Measurements from ENCODE around the gene SDCCAG8. TPM values are rescaled to one million over a fixed set of nuclear protein-coding genes. Genes with fewer than 3 reads are reported as not detected.

The SDCCAG8 gene
- total RNA-seq, 1 donor from 2014 or later = 41.2 TPM

DNA sequence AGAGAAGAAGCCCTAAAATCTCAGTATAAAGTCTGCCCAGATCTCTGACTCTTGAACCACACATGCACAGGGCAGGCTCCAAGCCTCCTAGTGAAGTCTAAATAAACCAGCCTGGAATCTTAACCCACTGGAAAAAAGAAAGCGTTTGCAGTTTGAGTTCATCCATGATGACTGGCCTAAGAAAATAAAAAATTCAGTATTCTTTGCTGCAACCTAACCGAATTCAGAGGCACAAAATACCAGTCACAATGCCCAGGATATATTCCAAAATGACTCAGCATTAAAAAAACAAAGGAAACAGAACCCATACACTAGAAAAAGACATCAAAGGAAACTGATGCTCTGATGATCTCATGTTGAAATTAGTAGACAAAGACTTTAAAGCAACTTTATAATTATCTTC, 269.2 kb downstream of the SDCCAG8 start:
- TF ChIP-seq, protein P1, sequence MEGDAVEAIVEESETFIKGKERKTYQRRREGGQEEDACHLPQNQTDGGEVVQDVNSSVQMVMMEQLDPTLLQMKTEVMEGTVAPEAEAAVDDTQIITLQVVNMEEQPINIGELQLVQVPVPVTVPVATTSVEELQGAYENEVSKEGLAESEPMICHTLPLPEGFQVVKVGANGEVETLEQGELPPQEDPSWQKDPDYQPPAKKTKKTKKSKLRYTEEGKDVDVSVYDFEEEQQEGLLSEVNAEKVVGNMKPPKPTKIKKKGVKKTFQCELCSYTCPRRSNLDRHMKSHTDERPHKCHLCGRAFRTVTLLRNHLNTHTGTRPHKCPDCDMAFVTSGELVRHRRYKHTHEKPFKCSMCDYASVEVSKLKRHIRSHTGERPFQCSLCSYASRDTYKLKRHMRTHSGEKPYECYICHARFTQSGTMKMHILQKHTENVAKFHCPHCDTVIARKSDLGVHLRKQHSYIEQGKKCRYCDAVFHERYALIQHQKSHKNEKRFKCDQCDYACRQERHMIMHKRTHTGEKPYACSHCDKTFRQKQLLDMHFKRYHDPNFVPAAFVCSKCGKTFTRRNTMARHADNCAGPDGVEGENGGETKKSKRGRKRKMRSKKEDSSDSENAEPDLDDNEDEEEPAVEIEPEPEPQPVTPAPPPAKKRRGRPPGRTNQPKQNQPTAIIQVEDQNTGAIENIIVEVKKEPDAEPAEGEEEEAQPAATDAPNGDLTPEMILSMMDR (IDR thresholded peaks at IDR 0.05) = no peak
- Mint-ChIP-seq H3K27me3 (no peaks in the 10 kb centered on the region), H3K4me3 (no peak overlapping the region), H3K9me3 (peaks cover 7% of the 10 kb centered on the region), H3K27ac (no peak overlapping the region), H3K4me1 (no peaks in the 10 kb centered on the region), H3K36me3 (ENCODE audit: low read depth) (peaks cover 5% of the 10 kb centered on the region)
- intact Hi-C loops (cut with micrococcal nuclease) = no loop called here
- ATAC-seq (ENCODE audit: low read depth) (no peak), DNase-seq (no peak)
- ChIA-PET POLR2A (no interaction called here), CTCF (no interaction called here)

DNA sequence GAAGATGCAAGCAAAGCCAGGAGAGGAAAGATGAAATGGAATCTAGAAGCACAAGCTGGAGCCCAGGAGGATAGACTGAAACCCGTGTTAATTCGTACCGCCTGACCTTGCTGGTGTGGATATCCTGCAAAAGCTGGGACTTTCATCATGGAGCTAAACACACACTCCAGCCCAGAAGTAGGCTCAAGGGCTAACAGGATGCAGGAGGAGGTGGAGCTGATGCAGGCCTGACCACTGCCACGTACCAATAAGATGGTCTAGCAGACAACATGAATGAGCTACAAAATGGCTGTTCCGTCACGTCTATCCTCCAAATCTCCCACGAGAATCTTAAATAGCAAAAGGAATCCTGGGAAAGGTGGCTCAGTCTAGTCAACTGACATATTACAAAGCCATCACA, 270.3 kb downstream of the SDCCAG8 start:
- Mint-ChIP-seq H3K27me3 (no peaks in the 10 kb centered on the region), H3K36me3 (ENCODE audit: low read depth) (peaks cover 4% of the 10 kb centered on the region), H3K4me3 (no peak overlapping the region), H3K4me1 (no peaks in the 10 kb centered on the region), H3K27ac (no peak overlapping the region), H3K9me3 (peaks cover 7% of the 10 kb centered on the region)
- ChIA-PET POLR2A (interaction anchor here (0.6 kb wide), 1 partner anchor 37 kb away, joined by 4 read pairs; no protein-coding TSS in a partner anchor), CTCF (no interaction called here)
- TF ChIP-seq, protein P1 (IDR thresholded peaks at IDR 0.05) = no peak
- ATAC-seq (ENCODE audit: low read depth) (no peak), DNase-seq (no peak)
- intact Hi-C loops (cut with micrococcal nuclease) = no loop called here

DNA sequence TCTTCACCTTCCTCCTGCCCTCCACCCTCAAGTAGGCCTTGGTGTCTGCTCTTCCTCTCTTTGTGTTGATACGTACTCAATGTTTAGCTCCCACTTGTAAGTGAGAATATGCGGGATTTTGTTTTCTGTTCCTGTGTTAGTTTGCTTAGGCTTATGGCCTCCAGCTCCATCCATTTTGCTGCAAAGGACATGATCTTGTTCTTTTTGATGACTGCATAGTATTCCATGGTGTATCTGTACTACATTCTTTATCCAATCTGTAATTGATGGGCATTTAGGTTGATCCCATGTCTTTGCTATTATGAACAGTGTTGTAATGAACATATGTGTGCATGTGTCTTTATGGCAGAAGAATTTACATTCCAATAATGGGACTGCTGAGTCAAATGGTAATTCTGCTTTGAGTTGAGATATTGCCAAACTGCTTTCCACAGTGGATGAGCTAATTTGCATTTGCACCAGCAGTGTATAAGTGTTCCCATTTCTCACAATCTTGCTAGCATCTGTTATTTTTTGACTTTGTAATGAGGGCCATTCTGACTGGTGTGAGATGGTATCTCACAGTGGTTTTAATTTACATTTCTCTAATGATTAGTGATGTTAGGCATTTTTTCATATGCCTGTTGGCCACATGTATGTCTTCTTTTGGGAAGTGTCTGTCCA, 272.7 kb downstream of the SDCCAG8 start:
- Mint-ChIP-seq H3K36me3 (ENCODE audit: low read depth) (peaks cover 4% of the 10 kb centered on the region), H3K4me1 (peaks cover 8% of the 10 kb centered on the region), H3K27ac (no peak overlapping the region), H3K4me3 (no peak overlapping the region), H3K9me3 (peaks cover 7% of the 10 kb centered on the region), H3K27me3 (no peaks in the 10 kb centered on the region)
- ATAC-seq (ENCODE audit: low read depth) = no peak
- DNase-seq = no peak
- TF ChIP-seq, protein P1 (IDR thresholded peaks at IDR 0.05) = no peak
- intact Hi-C loops (cut with micrococcal nuclease) = no loop called here
- POLR2A ChIA-PET = no interaction called here
- CTCF ChIA-PET = no interaction called here

DNA sequence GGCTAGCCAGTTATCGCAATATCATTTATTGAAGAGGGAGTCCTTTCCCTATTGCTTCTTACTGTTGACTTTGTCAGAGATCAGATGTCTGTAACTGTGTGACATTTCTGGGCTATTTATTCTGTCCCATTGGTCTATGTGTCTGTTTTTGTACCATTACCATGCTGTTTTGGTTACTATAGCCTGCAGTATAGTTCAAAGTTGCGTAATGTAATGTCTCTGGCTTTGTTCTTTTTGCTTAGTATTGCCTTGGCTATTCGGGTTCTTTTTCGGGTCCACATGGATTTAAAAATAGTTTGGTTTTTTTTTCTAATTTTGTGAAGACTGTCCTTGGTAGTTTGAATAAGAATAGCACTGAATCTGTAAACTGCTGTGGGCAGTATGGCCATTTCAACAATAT, 273.7 kb downstream of the SDCCAG8 start:
- ATAC-seq (ENCODE audit: low read depth) = no peak
- Mint-ChIP-seq H3K27me3 (no peaks in the 10 kb centered on the region), H3K36me3 (ENCODE audit: low read depth) (no peaks in the 10 kb centered on the region), H3K27ac (no peak overlapping the region), H3K4me3 (no peak overlapping the region), H3K4me1 (peaks cover 8% of the 10 kb centered on the region), H3K9me3 (peaks cover 7% of the 10 kb centered on the region)
- DNase-seq = no peak
- ChIA-PET POLR2A (no interaction called here), CTCF (no interaction called here)
- TF ChIP-seq, protein P1 (IDR thresholded peaks at IDR 0.05) = no peak
- intact Hi-C loops (cut with micrococcal nuclease) = no loop called here

DNA sequence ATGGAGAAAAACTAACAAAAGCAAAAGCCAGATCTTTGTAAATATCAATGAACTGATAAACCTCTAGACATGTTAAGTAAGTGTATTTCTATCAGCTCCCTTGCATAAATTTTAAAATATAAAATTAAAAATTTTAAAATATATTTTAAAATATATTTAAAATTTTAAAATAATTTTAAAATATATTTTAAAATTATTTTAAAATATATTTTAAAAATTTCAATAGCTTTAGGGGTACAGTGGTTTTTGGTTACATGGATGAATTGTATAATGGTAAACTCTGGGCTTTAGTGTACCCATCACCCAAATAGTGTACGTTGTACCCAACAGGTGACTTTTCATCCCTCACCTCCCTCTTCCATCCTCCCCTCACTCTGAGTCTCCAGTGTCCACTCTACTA, 279.2 kb downstream of the SDCCAG8 start:
- Mint-ChIP-seq H3K36me3 (ENCODE audit: low read depth) (peaks cover 12% of the 10 kb centered on the region), H3K27me3 (no peaks in the 10 kb centered on the region), H3K4me3 (no peak overlapping the region), H3K4me1 (peaks cover 8% of the 10 kb centered on the region), H3K9me3 (no peaks in the 10 kb centered on the region), H3K27ac (no peak overlapping the region)
- TF ChIP-seq, protein P1 (IDR thresholded peaks at IDR 0.05) = no peak
- POLR2A ChIA-PET = no interaction called here
- no peak for ATAC-seq (ENCODE audit: low read depth)
- CTCF ChIA-PET = no interaction called here
- intact Hi-C loops (cut with micrococcal nuclease) = no loop called here
- DNase-seq = no peak

All from activated B cell treated with CpG ODN at 0.5 μM for 24 hours (primary cell).